Prostate gland (tissue), 2 donors: ENCODE data around the gene OGDH. TPM values are rescaled to one million over a fixed set of nuclear protein-coding genes. Genes with fewer than 3 reads are reported as not detected.

Source experiments
- DNase-seq: peaks from one replicate; pipeline ENCODE4 v3.0.0-alpha.2; 2019; ENCODE audit warnings: low spot score
- H3K27ac ChIP-seq, 2 donors: fragments of 200-600 bp; sonication (generic); 2 replicates each; pipeline ENCODE4 v1.5.1; 2017 to 2019
- H3K27me3 ChIP-seq: fragments of 200-600 bp; sonication (generic); replicated peaks from 2 replicates; pipeline ENCODE4 v1.5.1; 2019; ENCODE audit not compliant: insufficient read depth
- H3K36me3 ChIP-seq, 2 donors: fragments of 200-600 bp; sonication (generic); 1 replicate in 1 of 2; 2 replicates in 1 of 2; pipeline versions ENCODE4 v1.5.1 to v1.8.1; 2017 to 2019
- H3K4me1 ChIP-seq: fragments of 200-600 bp; sonication (generic); replicated peaks from 2 replicates; pipeline ENCODE4 v1.5.1; 2019
- H3K4me3 ChIP-seq, 2 donors: fragments of 200-600 bp; sonication (generic); 2 replicates each; pipeline ENCODE4 v1.5.1; 2017 to 2019
- H3K9me3 ChIP-seq: fragments of 200-600 bp; sonication (generic); 2 replicates; pipeline ENCODE4 v1.5.1; 2017
- CTCF ChIP-seq, 4 experiments: fragments of 200-600 bp in 2 of 4; fragments of 450-650 bp in 2 of 4; sonication (generic) in 2 of 4; IDR thresholded peaks; 1 replicate in 3 of 4; 2 replicates in 1 of 4; pipeline ENCODE4 v1.5.1; 2016 to 2019; ENCODE audit warnings: antibody characterized with exemption in 4 of 4, mild to moderate bottlenecking in 2 of 4, moderate library complexity in 2 of 4
- POLR2A ChIP-seq: fragments of 450-650 bp; IDR thresholded peaks from one replicate; pipeline ENCODE4 v1.6.1; 2016; ENCODE audit warnings: antibody characterized with exemption, mild to moderate bottlenecking
- POLR2AphosphoS5 ChIP-seq: sonication (generic); formaldehyde crosslinking; IDR thresholded peaks from one replicate; pipeline ENCODE4 v1.6.1; 2017; ENCODE audit warnings: antibody characterized with exemption
- WGBS: methylation state at CpG from one replicate; pipeline ENCODE4 v1.1.5; 2018; 5-methylcytosine and 5-hydroxymethylcytosine counted together
- intact Hi-C: fragments of 100-400 bp; cut with DNase I; formaldehyde crosslinking; loops from one replicate; pipeline ENCODE4 v1.14.2; 2022
- total RNA-seq, 2 donors: library from RNA; depleted of rRNA; stranded (reverse); fragments of >200 nt; gene quantifications; one replicate each; pipeline ENCODE4 v1.1.0, GENCODE V29; 2016

The OGDH gene
- total RNA-seq, 2 donors from 2014 or later: 70.4 to 96.9 TPM

GRCh38 chr7:44609829-44610228 is 3.4 kb downstream of the OGDH start:
- Histone ChIP-seq H3K4me3 (no peak overlapping the region), H3K4me1 (no peaks in the 10 kb centered on the region), H3K27ac (no peak overlapping the region), H3K9me3 (no peaks in the 10 kb centered on the region), H3K36me3 (no peaks in the 10 kb centered on the region), H3K27me3 (no peaks in the 10 kb centered on the region)
- intact Hi-C loops: loop anchor here (10.0 kb wide), 2 partner anchors 135 to 375 kb away; partner anchors contain the start of gene ZMIZ2
- 92% methylated on average over 3 of the region's 3 CpGs for WGBS
- TF ChIP-seq CTCF (IDR thresholded peaks at IDR 0.05) (no peak), POLR2A (no peak), POLR2AphosphoS5 (no peak)
- DNase-seq: no peak

- no peak overlapping the region for H3K4me3 ChIP-seq
- H3K9me3 ChIP-seq: no peaks in the 10 kb centered on the region
- peaks cover 6% of the 10 kb centered on the region for H3K4me1 ChIP-seq
- TF ChIP-seq POLR2AphosphoS5 (no peak), POLR2A (no peak), CTCF (IDR thresholded peaks at IDR 0.05) (no peak)
- no peak for DNase-seq
- intact Hi-C loops: no loop called here
- H3K27ac ChIP-seq: no peak overlapping the region
- no peaks in the 10 kb centered on the region for H3K36me3 ChIP-seq
- no peaks in the 10 kb centered on the region for H3K27me3 ChIP-seq
- 79% methylated on average over 2 of the region's 2 CpGs for WGBS
Observed at GRCh38 chr7:44615149-44615611, 8.8 kb downstream of the OGDH start.

- H3K4me3 ChIP-seq: no peak overlapping the region
- no peak for TF ChIP-seq POLR2A
- TF ChIP-seq CTCF (IDR thresholded peaks at IDR 0.05): no peak
- no peak for TF ChIP-seq POLR2AphosphoS5
- WGBS: 89% methylated on average over 5 of the region's 5 CpGs
- intact Hi-C loops: no loop called here
- no peaks in the 10 kb centered on the region for H3K27me3 ChIP-seq
- H3K4me1 ChIP-seq: peaks cover 6% of the 10 kb centered on the region
- no peak overlapping the region for H3K27ac ChIP-seq
- DNase-seq: no peak
- no peaks in the 10 kb centered on the region for H3K36me3 ChIP-seq
- no peaks in the 10 kb centered on the region for H3K9me3 ChIP-seq
Observed at GRCh38 chr7:44615793-44616192, 9.4 kb downstream of the OGDH start.

- H3K4me3 ChIP-seq: no peak overlapping the region
- no peak overlapping the region for H3K27ac ChIP-seq
- H3K36me3 ChIP-seq: no peaks in the 10 kb centered on the region
- WGBS: 92% methylated on average over 12 of the region's 12 CpGs
- TF ChIP-seq POLR2AphosphoS5: no peak
- no peak for TF ChIP-seq CTCF (IDR thresholded peaks at IDR 0.05)
- TF ChIP-seq POLR2A: no peak
- no peak for DNase-seq
- intact Hi-C loops: no loop called here
- no peaks in the 10 kb centered on the region for H3K27me3 ChIP-seq
- H3K4me1 ChIP-seq: peaks cover 6% of the 10 kb centered on the region
- H3K9me3 ChIP-seq: no peaks in the 10 kb centered on the region
Observed at GRCh38 chr7:44616545-44616944, 10.1 kb downstream of the OGDH start.

GRCh38 chr7:44617225-44617890 is 10.9 kb downstream of the OGDH start:
- H3K4me3 ChIP-seq: no peak overlapping the region
- intact Hi-C loops: no loop called here
- no peak overlapping the region for H3K27ac ChIP-seq
- no peak for DNase-seq
- no peaks in the 10 kb centered on the region for H3K27me3 ChIP-seq
- H3K4me1 ChIP-seq: peaks cover 6% of the 10 kb centered on the region
- 62% methylated on average over 2 of the region's 2 CpGs for WGBS
- TF ChIP-seq POLR2A (no peak), POLR2AphosphoS5 (no peak), CTCF (IDR thresholded peaks at IDR 0.05) (no peak)
- no peaks in the 10 kb centered on the region for H3K9me3 ChIP-seq
- no peaks in the 10 kb centered on the region for H3K36me3 ChIP-seq
